HCT116 (cell line): ENCODE measurements around the gene C16orf74.

Source experiments
- POLR2A ChIP-seq: IDR thresholded peaks from 2 replicates; pipeline ENCODE4 v1.7.0; 2011; ENCODE audit warnings: borderline replicate concordance; ENCODE audit not compliant: insufficient read depth, insufficient read length; ENCODE audit errors: extremely low read depth
- TF ChIP-seq, protein P1 (sequence below): IDR thresholded peaks from 2 replicates; pipeline ENCODE4 v1.6.1; 2012
- TF ChIP-seq, protein P2 (sequence below), 3 experiments: fragments of 200-600 bp in 1 of 3; sonication (generic) in 1 of 3; IDR thresholded peaks in 2 of 3; conservative IDR thresholded peaks in 1 of 3; 2 replicates each; pipeline ENCODE4 v1.5.1; 2012 to 2017; ENCODE audit warnings: low read depth in 2 of 3, low read length in 2 of 3, antibody characterized with exemption in 1 of 3, borderline replicate concordance in 1 of 3, control low read depth in 1 of 3, mild to moderate bottlenecking in 1 of 3, mixed read lengths in 1 of 3, mixed run types in 1 of 3, moderate library complexity in 1 of 3; ENCODE audit not compliant: insufficient read depth in 1 of 3

DNA sequence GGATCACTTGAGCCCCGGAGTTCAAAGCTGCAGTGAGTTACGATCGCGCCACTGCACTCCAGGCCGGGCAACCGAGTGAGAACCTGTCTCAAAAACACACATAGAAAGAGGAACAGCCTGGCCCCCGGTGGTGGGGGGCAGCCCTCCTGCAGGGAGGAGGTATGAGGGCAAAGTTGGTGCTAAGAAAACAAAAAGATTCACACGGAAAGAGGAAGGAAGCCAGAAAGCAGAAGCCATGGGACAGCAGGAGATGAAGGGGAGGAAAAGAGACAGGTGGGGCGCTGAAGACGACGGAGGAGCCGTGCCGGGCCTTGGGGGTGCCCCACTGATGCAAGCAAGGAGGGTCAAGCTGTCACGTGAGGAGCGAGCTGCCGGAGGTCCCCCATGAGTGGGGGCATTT is 8.2 kb upstream of the C16orf74 start:
- TF ChIP-seq, protein P1, sequence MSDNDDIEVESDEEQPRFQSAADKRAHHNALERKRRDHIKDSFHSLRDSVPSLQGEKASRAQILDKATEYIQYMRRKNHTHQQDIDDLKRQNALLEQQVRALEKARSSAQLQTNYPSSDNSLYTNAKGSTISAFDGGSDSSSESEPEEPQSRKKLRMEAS = no peak
- TF ChIP-seq, protein P2, sequence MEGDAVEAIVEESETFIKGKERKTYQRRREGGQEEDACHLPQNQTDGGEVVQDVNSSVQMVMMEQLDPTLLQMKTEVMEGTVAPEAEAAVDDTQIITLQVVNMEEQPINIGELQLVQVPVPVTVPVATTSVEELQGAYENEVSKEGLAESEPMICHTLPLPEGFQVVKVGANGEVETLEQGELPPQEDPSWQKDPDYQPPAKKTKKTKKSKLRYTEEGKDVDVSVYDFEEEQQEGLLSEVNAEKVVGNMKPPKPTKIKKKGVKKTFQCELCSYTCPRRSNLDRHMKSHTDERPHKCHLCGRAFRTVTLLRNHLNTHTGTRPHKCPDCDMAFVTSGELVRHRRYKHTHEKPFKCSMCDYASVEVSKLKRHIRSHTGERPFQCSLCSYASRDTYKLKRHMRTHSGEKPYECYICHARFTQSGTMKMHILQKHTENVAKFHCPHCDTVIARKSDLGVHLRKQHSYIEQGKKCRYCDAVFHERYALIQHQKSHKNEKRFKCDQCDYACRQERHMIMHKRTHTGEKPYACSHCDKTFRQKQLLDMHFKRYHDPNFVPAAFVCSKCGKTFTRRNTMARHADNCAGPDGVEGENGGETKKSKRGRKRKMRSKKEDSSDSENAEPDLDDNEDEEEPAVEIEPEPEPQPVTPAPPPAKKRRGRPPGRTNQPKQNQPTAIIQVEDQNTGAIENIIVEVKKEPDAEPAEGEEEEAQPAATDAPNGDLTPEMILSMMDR (IDR thresholded peaks at IDR 0.05 in 2 of 3, conservative IDR thresholded peaks at IDR 0.05 in 1 of 3; ENCODE audit: borderline replicate concordance in 1 of 3, insufficient read depth in 1 of 3, low read depth in 2 of 3, low read length in 2 of 3) = no peak
- TF ChIP-seq POLR2A = no peak
